NT2/D1 (cell line): Measurements from ENCODE around the gene SNRPA1.

Experiments
- DNase-seq: peaks from one replicate; pipeline ENCODE4 v3.0.0-alpha.2; 2011; ENCODE audit warnings: low read depth, low spot score
- H3K27me3 ChIP-seq: 2 replicates; pipeline ENCODE4 v1.6.0; 2011; ENCODE audit warnings: mild to moderate bottlenecking; ENCODE audit not compliant: insufficient read length, insufficient read depth
- H3K36me3 ChIP-seq: 2 replicates; pipeline ENCODE4 v1.6.1; 2011; ENCODE audit warnings: mild to moderate bottlenecking, low read length, mixed read lengths; ENCODE audit not compliant: insufficient read depth, insufficient read length
- H3K4me1 ChIP-seq: 2 replicates; pipeline ENCODE4 v1.5.1; 2011; ENCODE audit not compliant: insufficient read depth, insufficient read length
- H3K4me3 ChIP-seq: 2 replicates; pipeline ENCODE4 v1.5.1; 2011; ENCODE audit warnings: low read depth; ENCODE audit not compliant: insufficient read length
- H3K9ac ChIP-seq: 2 replicates; pipeline ENCODE4 v1.6.0; 2011; ENCODE audit warnings: low read depth; ENCODE audit not compliant: insufficient read length
- H3K9me3 ChIP-seq: 2 replicates; pipeline ENCODE4 v1.5.1; 2011; ENCODE audit warnings: mild to moderate bottlenecking, low read length; ENCODE audit not compliant: insufficient read depth
- SUZ12 ChIP-seq: IDR thresholded peaks from 2 replicates; pipeline ENCODE4 v1.6.1; 2011; ENCODE audit not compliant: insufficient read length, insufficient read depth; ENCODE audit errors: extremely low read depth
- YY1 ChIP-seq: IDR thresholded peaks from 2 replicates; pipeline ENCODE4 v1.6.1; 2011; ENCODE audit not compliant: insufficient read length, insufficient read depth
- ZNF274 ChIP-seq: IDR thresholded peaks from 2 replicates; pipeline ENCODE4 v1.6.1; 2011; ENCODE audit warnings: mild to moderate bottlenecking, low read depth, low read length

The SNRPA1 gene

GRCh38 chr15:101239724-101240136, 55.3 kb downstream of the SNRPA1 start:
- DNase-seq, result no peak
- H3K4me1 ChIP-seq, result peaks cover 8% of the 10 kb centered on the region
- H3K27me3 ChIP-seq, result no peaks in the 10 kb centered on the region
- no peak for TF ChIP-seq ZNF274
- TF ChIP-seq SUZ12, result no peak
- no peak for TF ChIP-seq YY1
- H3K36me3 ChIP-seq, result peaks cover 50% of the 10 kb centered on the region
- H3K9ac ChIP-seq, result no peak overlapping the region
- no peak overlapping the region for H3K4me3 ChIP-seq
- no peaks in the 10 kb centered on the region for H3K9me3 ChIP-seq

GRCh38 chr15:101237251-101237650, 57.8 kb downstream of the SNRPA1 start:
- no peak for DNase-seq
- Histone ChIP-seq H3K36me3 (peaks cover 58% of the 10 kb centered on the region), H3K4me1 (peaks cover 2% of the 10 kb centered on the region), H3K9ac (no peak overlapping the region), H3K9me3 (no peaks in the 10 kb centered on the region), H3K27me3 (no peaks in the 10 kb centered on the region), H3K4me3 (no peak overlapping the region)
- TF ChIP-seq ZNF274 (no peak), YY1 (no peak), SUZ12 (no peak)

DNA sequence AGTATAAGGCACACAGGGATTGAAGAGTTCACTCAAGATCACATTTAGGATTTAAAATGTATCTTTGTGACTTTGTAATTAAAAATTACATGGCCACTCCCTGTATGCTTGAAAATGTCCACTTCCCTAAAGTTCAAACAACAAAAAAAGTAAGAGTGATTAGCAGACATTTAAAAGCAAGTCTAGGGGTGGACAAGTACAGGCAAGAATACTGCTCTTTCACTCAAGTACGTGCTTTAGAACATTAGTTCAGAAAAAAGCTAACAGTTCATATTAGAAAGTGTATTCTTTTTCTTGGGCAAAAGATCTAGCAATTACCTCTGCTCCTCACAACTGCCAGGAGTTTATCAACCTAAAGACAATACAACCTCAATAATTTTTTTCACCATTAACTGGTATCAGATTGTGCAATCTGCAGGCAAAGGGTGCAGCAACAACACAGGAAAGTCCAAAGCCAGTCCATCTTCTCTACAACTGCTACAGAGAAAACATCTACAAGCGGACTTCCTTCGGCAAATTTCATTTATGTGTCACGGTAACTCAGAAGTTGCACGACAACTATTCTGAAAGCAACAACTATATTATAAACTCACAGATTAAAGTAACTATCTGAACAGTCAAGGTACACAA, 61.3 kb downstream of the SNRPA1 start:
- Histone ChIP-seq H3K27me3 (no peaks in the 10 kb centered on the region), H3K4me1 (no peaks in the 10 kb centered on the region), H3K4me3 (no peak overlapping the region), H3K36me3 (peaks cover 68% of the 10 kb centered on the region), H3K9me3 (peaks cover 4% of the 10 kb centered on the region; the same call in 1 of the 2 replicates), H3K9ac (no peak overlapping the region)
- no peak for TF ChIP-seq SUZ12
- no peak for TF ChIP-seq YY1
- TF ChIP-seq ZNF274, result no peak
- DNase-seq, result no peak

DNA sequence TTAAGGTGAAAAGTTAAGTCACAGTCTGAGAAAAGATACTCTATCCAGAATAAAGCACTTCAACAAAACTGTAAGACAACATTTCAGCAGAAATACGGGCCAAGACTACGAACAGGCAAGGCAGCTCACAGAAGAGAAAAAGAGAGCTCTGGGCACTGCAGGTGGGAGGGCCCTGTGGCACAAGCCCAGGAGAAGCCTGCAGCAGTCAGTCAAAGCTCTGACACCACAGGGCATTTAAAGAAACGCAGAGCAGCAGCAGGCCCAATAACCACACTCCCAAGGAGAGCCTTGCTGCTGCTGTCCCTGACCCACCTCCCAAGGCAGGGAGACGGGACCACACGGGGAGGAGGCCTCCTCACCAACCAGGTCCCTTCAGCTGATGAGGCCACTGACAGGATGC, 62.4 kb downstream of the SNRPA1 start:
- Histone ChIP-seq H3K9ac (no peak overlapping the region), H3K27me3 (no peaks in the 10 kb centered on the region), H3K4me1 (no peaks in the 10 kb centered on the region), H3K36me3 (peaks cover 68% of the 10 kb centered on the region), H3K9me3 (peaks cover 8% of the 10 kb centered on the region; the same call in 1 of the 2 replicates), H3K4me3 (no peak overlapping the region)
- TF ChIP-seq ZNF274, result no peak
- no peak for DNase-seq
